ENCODE measurements around the gene SPNS3.

DNA sequence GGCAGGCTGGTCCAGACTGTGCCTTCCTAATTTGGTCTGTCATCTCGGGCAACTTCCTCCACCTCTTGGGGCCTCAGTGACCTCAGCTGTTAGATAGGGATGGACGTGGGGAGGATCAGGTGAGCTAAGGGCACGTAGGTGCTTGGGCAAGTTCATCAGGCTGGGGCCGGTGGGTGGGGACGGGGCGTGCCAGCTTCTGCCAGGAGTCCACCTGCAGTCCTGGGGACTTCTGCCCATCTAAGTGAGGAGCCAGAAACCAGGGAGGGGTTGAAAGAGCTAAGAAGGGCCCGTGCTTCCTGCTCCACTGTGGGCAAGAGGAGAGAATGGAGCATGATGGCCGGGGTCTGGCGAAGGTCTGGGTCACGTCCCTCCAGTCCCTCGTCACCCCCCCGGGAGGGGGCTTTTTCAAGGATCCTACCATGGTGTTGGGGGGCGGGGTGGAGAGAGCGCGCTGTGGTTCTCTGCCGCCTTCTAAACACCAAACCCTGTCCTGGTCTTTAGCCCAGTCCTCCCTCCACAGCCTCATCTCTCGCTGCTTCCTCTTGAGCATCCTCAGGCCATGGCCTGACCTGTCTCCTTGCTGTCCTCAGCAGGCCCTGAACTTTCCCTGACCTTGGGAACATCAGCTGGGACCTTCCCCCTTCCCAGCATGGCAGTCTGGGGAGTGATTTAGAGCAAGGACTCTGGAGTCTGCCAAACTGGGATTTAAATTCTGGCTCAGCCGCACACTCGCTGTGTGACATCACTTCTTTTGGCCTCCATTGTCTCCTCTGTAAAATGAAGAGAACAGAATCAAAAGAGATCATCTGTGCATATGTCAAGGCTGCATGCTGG lies 86.5 kb downstream of the SPNS3 start:
- TF ChIP-seq, protein P1, sequence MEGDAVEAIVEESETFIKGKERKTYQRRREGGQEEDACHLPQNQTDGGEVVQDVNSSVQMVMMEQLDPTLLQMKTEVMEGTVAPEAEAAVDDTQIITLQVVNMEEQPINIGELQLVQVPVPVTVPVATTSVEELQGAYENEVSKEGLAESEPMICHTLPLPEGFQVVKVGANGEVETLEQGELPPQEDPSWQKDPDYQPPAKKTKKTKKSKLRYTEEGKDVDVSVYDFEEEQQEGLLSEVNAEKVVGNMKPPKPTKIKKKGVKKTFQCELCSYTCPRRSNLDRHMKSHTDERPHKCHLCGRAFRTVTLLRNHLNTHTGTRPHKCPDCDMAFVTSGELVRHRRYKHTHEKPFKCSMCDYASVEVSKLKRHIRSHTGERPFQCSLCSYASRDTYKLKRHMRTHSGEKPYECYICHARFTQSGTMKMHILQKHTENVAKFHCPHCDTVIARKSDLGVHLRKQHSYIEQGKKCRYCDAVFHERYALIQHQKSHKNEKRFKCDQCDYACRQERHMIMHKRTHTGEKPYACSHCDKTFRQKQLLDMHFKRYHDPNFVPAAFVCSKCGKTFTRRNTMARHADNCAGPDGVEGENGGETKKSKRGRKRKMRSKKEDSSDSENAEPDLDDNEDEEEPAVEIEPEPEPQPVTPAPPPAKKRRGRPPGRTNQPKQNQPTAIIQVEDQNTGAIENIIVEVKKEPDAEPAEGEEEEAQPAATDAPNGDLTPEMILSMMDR (IDR thresholded peaks at IDR 0.05), result no peak
- TF ChIP-seq POLR2A (IDR thresholded peaks at IDR 0.05), result no peak
